Vagina (tissue), 2 donors: Measurements from ENCODE around the gene HOXA7. TPM values are rescaled to one million over a fixed set of nuclear protein-coding genes. Genes with fewer than 3 reads are reported as not detected.

Experiments used
- DNase-seq, 2 donors: peaks; one replicate each; pipeline ENCODE4 v3.0.0-alpha.2; 2017; ENCODE audit errors: extremely low spot score in 2 of 2
- H3K27ac ChIP-seq: fragments of 200-600 bp; sonication (generic); one replicate; pipeline ENCODE4 v1.5.1; 2019
- H3K27me3 ChIP-seq: fragments of 200-600 bp; sonication (generic); one replicate; pipeline ENCODE4 v1.5.1; 2019
- H3K36me3 ChIP-seq, 2 donors: fragments of 200-600 bp; sonication (generic); one replicate each; pipeline ENCODE4 v1.5.1; 2017 to 2019
- H3K4me1 ChIP-seq: fragments of 200-600 bp; sonication (generic); one replicate; pipeline ENCODE4 v1.5.1; 2019
- H3K4me3 ChIP-seq, 2 donors: fragments of 200-600 bp; sonication (generic); 1 replicate in 1 of 2; 2 replicates in 1 of 2; pipeline ENCODE4 v1.5.1; 2016 to 2019
- H3K9me3 ChIP-seq: fragments of 200-600 bp; sonication (generic); one replicate; pipeline ENCODE4 v1.5.1; 2019
- POLR2A ChIP-seq, 2 donors: fragments of 450-650 bp; IDR thresholded peaks; one replicate each; pipeline ENCODE4 v1.6.1; 2017; ENCODE audit warnings: antibody characterized with exemption in 2 of 2, mild to moderate bottlenecking in 2 of 2, moderate library complexity in 2 of 2
- POLR2AphosphoS5 ChIP-seq, 2 donors: sonication (generic); formaldehyde crosslinking; IDR thresholded peaks; one replicate each; pipeline ENCODE4 v1.9.0; 2017; ENCODE audit warnings: antibody characterized with exemption in 2 of 2, mild to moderate bottlenecking in 2 of 2, low read depth in 1 of 2; ENCODE audit not compliant: insufficient read depth in 1 of 2
- intact Hi-C: fragments of 100-400 bp; cut with DNase I; formaldehyde crosslinking; loops from one replicate; pipeline ENCODE4 v1.15.1; 2023
- total RNA-seq: library from RNA; depleted of rRNA; stranded (reverse); fragments of >200 nt; gene quantifications from one replicate; pipeline ENCODE4 v1.2.3, GENCODE V29; 2016
- TF ChIP-seq, protein P1 (sequence below), 3 experiments: fragments of 450-650 bp in 2 of 3; fragments of 200-600 bp in 1 of 3; sonication (generic) in 1 of 3; IDR thresholded peaks; one replicate each; pipeline ENCODE4 v1.5.1; 2017 to 2019; ENCODE audit warnings: antibody characterized with exemption in 3 of 3, mild to moderate bottlenecking in 2 of 3, moderate library complexity in 2 of 3

Gene HOXA7
- 23.8 TPM for total RNA-seq

DNA sequence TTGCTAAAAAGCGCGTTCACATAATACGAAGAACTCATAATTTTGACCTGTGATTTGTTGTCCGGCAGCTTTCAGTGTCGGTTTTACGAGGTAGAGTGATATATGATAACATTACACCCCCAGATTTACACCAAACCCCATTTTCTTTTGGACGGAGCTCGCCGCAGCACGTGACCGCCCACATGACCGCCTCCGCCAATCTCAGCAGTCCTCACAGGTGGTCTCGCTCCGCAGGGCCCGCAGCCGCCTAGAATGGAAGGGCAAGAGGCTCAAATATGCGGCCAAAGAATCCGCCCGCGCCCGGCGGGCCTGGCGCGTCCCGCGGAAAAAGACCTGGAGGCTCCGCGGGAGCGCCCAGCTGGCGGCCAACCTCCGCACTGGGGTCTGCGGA lies at the start of gene HOXA7:
TSS of gene HOXA7 (minus strand) at position 168 of the 391 bp plus-strand sequence. CDS start at position 38, 130 bp downstream.
- DNase-seq: no peak
- H3K4me1 ChIP-seq: peaks cover 56% of the 10 kb centered on the region
- no peaks in the 10 kb centered on the region for H3K27me3 ChIP-seq
- intact Hi-C loops: loop anchor here (10.0 kb wide), 1 partner anchor 952 kb away; the partner anchor contains the start of genes CBX3 and HNRNPA2B1
- peak within 1 kb of the TSS; percentile 74 for H3K27ac ChIP-seq
- no peak for TF ChIP-seq POLR2A (IDR thresholded peaks at IDR 0.05)
- peak; percentile 40 to 72 for TF ChIP-seq POLR2AphosphoS5 (IDR thresholded peaks at IDR 0.05; ENCODE audit: insufficient read depth in 1 of 2, low read depth in 1 of 2)
- TF ChIP-seq, protein P1, sequence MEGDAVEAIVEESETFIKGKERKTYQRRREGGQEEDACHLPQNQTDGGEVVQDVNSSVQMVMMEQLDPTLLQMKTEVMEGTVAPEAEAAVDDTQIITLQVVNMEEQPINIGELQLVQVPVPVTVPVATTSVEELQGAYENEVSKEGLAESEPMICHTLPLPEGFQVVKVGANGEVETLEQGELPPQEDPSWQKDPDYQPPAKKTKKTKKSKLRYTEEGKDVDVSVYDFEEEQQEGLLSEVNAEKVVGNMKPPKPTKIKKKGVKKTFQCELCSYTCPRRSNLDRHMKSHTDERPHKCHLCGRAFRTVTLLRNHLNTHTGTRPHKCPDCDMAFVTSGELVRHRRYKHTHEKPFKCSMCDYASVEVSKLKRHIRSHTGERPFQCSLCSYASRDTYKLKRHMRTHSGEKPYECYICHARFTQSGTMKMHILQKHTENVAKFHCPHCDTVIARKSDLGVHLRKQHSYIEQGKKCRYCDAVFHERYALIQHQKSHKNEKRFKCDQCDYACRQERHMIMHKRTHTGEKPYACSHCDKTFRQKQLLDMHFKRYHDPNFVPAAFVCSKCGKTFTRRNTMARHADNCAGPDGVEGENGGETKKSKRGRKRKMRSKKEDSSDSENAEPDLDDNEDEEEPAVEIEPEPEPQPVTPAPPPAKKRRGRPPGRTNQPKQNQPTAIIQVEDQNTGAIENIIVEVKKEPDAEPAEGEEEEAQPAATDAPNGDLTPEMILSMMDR (IDR thresholded peaks at IDR 0.05): no peak
- peak within 1 kb of the TSS; percentile 46 to 53 for H3K4me3 ChIP-seq
- H3K36me3 ChIP-seq: no peaks in the 10 kb centered on the region
- H3K9me3 ChIP-seq: no peaks in the 10 kb centered on the region

DNA sequence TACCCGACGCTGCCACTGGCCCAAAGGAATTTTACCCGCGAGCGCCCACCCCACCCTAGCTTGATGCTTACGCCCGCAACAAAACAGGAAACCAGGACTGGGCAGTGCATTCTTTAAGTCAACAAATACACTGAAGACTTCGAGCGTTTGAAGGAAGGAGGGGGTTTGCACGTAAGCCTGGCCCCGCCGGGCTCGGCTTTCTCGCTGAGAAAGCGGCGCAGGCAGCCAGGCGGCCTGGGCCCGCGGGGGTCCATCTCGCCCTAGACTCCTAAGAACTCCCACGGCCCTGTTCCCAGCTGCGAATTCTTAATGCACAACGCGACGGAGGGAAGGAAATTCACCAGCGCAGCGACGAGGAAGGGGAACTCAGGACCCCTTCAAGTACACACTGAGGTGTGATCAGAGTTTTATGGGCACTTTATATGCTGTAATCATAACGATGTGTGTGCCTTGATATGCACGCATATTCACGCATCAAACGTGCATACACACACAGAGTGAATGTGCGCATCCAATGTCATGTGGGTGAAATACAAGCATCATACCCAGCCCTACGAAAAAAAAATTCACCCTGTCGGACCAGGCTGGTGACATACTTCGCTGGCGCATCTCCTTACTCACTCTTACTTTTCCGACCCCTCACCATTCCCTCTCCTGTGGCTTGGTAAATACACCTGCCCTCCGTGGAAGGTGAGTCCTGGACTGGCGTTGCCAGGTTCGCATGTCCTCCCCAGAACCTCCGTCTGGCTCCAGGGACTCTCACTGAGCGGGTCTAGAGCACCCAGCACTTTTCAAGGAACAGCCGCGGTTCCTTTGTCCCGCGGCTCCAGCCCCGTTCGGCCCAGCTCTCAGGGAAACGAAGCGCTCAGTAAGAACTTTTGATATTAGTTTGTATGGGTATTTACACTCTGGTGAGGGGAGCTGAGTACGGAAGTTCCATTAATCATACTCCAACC lies 49.1 kb upstream of the HOXA7 start:
- DNase-seq: peak; percentile 85 to 87
- Histone ChIP-seq H3K4me3 (peak overlapping the region; percentile 56 to 91), H3K9me3 (no peaks in the 10 kb centered on the region), H3K4me1 (peaks cover 70% of the 10 kb centered on the region), H3K36me3 (no peaks in the 10 kb centered on the region), H3K27me3 (no peaks in the 10 kb centered on the region), H3K27ac (peak overlapping the region; percentile 93)
- intact Hi-C loops: loop anchor here (10.0 kb wide), 1 partner anchor 719 kb away; no protein-coding TSS in a partner anchor
- TF ChIP-seq, protein P1 (IDR thresholded peaks at IDR 0.05): no peak
- TF ChIP-seq POLR2AphosphoS5 (IDR thresholded peaks at IDR 0.05; ENCODE audit: insufficient read depth in 1 of 2, low read depth in 1 of 2): peak in 1 of 2 donors; percentile 5

DNA sequence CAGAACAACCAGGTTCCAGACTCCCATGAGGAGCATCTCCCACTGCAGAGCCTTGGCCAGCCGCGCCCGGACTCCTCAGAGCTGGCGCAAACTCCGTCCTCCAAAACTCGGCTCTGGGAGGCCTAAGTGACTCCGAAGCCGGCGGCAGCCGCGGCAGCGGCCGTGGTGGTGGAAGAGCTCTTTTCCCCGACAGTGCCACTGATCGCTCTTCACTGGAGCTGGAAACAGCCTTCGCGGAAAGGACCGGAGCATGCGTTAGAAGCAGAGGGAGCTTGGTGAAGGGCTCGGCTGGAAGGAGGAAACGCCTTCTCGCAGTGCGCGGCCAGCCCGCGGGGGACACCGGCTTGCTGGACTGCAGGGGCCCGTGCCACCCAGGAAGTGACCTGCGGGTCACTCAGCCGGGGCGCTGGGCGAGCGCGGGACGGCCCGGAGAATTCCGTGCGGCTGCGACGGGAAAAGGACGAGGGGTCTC lies 48.4 kb upstream of the HOXA7 start:
- Histone ChIP-seq H3K4me1 (peaks cover 62% of the 10 kb centered on the region), H3K4me3 (peak overlapping the region; percentile 56 to 91), H3K27me3 (peaks cover 6% of the 10 kb centered on the region), H3K9me3 (no peaks in the 10 kb centered on the region), H3K36me3 (no peaks in the 10 kb centered on the region), H3K27ac (peak overlapping the region; percentile 93)
- intact Hi-C loops: loop anchor here (5.0 to 10.0 kb wide), 2 partner anchors 372 to 720 kb away; no protein-coding TSS in a partner anchor
- TF ChIP-seq POLR2A (IDR thresholded peaks at IDR 0.05): no peak
- peak in 1 of 2 donors; percentile 69 for TF ChIP-seq POLR2AphosphoS5 (IDR thresholded peaks at IDR 0.05; ENCODE audit: insufficient read depth in 1 of 2, low read depth in 1 of 2)
- TF ChIP-seq, protein P1 (IDR thresholded peaks at IDR 0.05): peak in 1 of 3 experiments; percentile 11
- peak; percentile 70 to 88 for DNase-seq

DNA sequence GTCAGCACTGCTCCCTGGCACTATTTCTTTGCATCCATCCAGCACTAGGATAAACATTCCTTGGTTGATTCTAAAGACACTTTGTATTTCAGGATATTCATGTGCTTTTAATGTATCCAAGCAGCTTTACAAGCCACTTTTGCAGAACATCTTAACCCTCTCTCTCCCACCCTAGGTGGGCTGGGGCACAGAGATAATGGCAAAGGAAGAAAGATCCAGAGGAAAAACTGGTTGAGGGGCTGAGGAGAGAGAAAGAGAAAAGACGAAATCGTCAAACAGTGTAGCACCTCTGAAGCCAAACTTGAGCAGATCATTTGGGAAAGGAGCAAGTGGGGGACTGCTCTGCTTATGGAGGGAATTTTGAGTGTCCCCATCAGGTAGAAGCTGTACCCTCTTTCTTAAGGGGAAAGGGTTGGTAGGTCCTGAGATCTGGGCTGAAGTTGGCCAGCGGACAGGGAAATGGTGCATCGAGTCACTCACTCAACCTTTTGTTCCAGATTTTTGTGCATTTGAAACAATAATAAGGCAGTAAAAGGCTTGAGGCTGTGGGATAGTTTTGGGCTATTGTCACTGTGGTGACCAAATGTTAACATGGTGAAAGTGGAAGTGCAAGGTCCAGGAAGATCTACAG lies 47.6 kb upstream of the HOXA7 start:
- H3K4me3 ChIP-seq: peak overlapping the region; percentile 56 to 91
- H3K36me3 ChIP-seq: no peaks in the 10 kb centered on the region
- intact Hi-C loops: loop anchor here (5.0 to 10.0 kb wide), 2 partner anchors 373 to 721 kb away; no protein-coding TSS in a partner anchor
- peaks cover 6% of the 10 kb centered on the region for H3K27me3 ChIP-seq
- H3K9me3 ChIP-seq: no peaks in the 10 kb centered on the region
- peak overlapping the region; percentile 93 for H3K27ac ChIP-seq
- H3K4me1 ChIP-seq: peaks cover 60% of the 10 kb centered on the region
- DNase-seq: peak in 1 of 2 donors; percentile 25
- TF ChIP-seq POLR2AphosphoS5 (IDR thresholded peaks at IDR 0.05; ENCODE audit: insufficient read depth in 1 of 2, low read depth in 1 of 2) (no peak), POLR2A (IDR thresholded peaks at IDR 0.05) (no peak)
- TF ChIP-seq, protein P1 (IDR thresholded peaks at IDR 0.05): no peak
